Sigmoid colon (tissue), 4 donors: ENCODE measurements around the gene ACSS3.

Experiments used
- EP300 ChIP-seq, 4 donors: sonication (generic); formaldehyde crosslinking; IDR thresholded peaks; one replicate each; pipeline ENCODE4 v1.6.1; 2017; ENCODE audit warnings: antibody characterized with exemption in 4 of 4
- POLR2A ChIP-seq, 2 donors: fragments of 450-650 bp; IDR thresholded peaks; one replicate each; pipeline ENCODE4 v1.6.1; 2016; ENCODE audit warnings: antibody characterized with exemption in 2 of 2, mild to moderate bottlenecking in 2 of 2, moderate library complexity in 2 of 2
- TF ChIP-seq, protein P1 (sequence below), 4 experiments: fragments of 450-650 bp in 3 of 4; fragments of 200-600 bp in 1 of 4; IDR thresholded peaks; one replicate each; pipeline ENCODE4 v1.5.1; 2016 to 2019; ENCODE audit warnings: antibody characterized with exemption in 4 of 4, mild to moderate bottlenecking in 3 of 4, moderate library complexity in 2 of 4

DNA sequence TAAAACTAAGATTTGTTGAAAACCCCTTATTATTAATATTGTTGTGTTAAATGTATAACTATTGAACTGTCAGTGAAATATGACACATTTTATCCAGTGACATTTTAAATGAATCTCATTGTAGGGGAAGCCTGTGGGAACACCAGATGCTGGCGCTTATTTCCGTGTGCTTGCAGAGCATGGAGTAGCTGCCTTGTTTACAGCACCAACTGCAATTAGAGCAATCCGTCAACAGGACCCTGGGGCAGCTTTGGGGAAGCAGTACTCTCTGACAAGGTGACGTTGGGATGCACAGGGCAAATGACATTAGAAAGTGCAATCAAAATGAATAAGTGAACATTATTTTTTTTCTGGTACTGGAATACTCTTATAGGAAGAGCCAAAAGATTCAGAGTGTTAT, 96.8 kb downstream of the ACSS3 start:
- TF ChIP-seq, protein P1, sequence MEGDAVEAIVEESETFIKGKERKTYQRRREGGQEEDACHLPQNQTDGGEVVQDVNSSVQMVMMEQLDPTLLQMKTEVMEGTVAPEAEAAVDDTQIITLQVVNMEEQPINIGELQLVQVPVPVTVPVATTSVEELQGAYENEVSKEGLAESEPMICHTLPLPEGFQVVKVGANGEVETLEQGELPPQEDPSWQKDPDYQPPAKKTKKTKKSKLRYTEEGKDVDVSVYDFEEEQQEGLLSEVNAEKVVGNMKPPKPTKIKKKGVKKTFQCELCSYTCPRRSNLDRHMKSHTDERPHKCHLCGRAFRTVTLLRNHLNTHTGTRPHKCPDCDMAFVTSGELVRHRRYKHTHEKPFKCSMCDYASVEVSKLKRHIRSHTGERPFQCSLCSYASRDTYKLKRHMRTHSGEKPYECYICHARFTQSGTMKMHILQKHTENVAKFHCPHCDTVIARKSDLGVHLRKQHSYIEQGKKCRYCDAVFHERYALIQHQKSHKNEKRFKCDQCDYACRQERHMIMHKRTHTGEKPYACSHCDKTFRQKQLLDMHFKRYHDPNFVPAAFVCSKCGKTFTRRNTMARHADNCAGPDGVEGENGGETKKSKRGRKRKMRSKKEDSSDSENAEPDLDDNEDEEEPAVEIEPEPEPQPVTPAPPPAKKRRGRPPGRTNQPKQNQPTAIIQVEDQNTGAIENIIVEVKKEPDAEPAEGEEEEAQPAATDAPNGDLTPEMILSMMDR (IDR thresholded peaks at IDR 0.05): no peak
- TF ChIP-seq POLR2A (IDR thresholded peaks at IDR 0.05) (no peak), EP300 (IDR thresholded peaks at IDR 0.05) (no peak)
